OCI-LY3 (cell line): ENCODE measurements around the gene SLC7A7.

ENCODE experiments used
- H2AFZ ChIP-seq: fragments of 200-600, 300-600 bp; shearing (Covaris generic); 2 replicates; pipeline ENCODE4 v1.6.0; 2014; ENCODE audit warnings: antibody characterized with exemption, low read depth, low read length
- H3K27ac ChIP-seq: fragments of 200-600, 300-600 bp; sonication (generic); 2 replicates; pipeline ENCODE4 v1.5.1; 2014; ENCODE audit warnings: mild to moderate bottlenecking, low read length, moderate library complexity, mixed read lengths
- H3K27me3 ChIP-seq: fragments of 200-600, 300-600 bp; sonication (generic); 2 replicates; pipeline ENCODE4 v1.6.1; 2014; ENCODE audit warnings: low read depth, low read length, mixed read lengths
- H3K36me3 ChIP-seq: fragments of 200-600, 300-600 bp; sonication (generic); replicated peaks from 2 replicates; pipeline ENCODE3; 2014; ENCODE audit warnings: low read depth, low read length, mixed read lengths
- H3K4me1 ChIP-seq: fragments of 300-600, 200-600 bp; sonication (generic); 2 replicates; pipeline ENCODE4 v1.6.1; 2014; ENCODE audit warnings: low read length, mixed read lengths
- H3K4me2 ChIP-seq: fragments of 200-600, 300-600 bp; sonication (generic); 2 replicates; pipeline ENCODE4 v1.6.1; 2014; ENCODE audit warnings: low read length, mixed read lengths
- H3K4me3 ChIP-seq: fragments of 300-600, 200-600 bp; sonication (generic); 2 replicates; pipeline ENCODE4 v1.5.1; 2014; ENCODE audit warnings: antibody characterized with exemption, mild to moderate bottlenecking, low read length, moderate library complexity
- H3K79me2 ChIP-seq: fragments of 300-600, 200-600 bp; shearing (Covaris generic); 2 replicates; pipeline ENCODE4 v1.6.1; 2014; ENCODE audit warnings: mild to moderate bottlenecking, low read length, mixed read lengths
- H3K9ac ChIP-seq: fragments of 300-600, 200-600 bp; shearing (Covaris generic); 2 replicates; pipeline ENCODE4 v1.6.0; 2014; ENCODE audit warnings: mild to moderate bottlenecking, low read length, moderate library complexity
- H3K9me3 ChIP-seq: fragments of 200-600, 300-600 bp; shearing (Covaris generic); 2 replicates; pipeline ENCODE4 v1.6.1; 2014; ENCODE audit warnings: low read length, mixed read lengths; ENCODE audit not compliant: insufficient read depth
- H4K20me1 ChIP-seq: fragments of 200-600, 300-600 bp; sonication (generic); 2 replicates; pipeline ENCODE4 v1.6.1; 2016; ENCODE audit warnings: low read length, mixed read lengths; ENCODE audit not compliant: insufficient read depth
- EZH2phosphoT487 ChIP-seq: fragments of 200-600 bp; shearing (Covaris generic); IDR thresholded peaks from 2 replicates; pipeline ENCODE4 v1.6.1; 2018; ENCODE audit warnings: antibody characterized with exemption, mixed run types, low read depth
- TF ChIP-seq, protein P1 (sequence below): fragments of 200-600, 300-600 bp; sonication (generic); IDR thresholded peaks from 2 replicates; pipeline ENCODE4 v1.5.1; 2014; ENCODE audit warnings: antibody characterized with exemption, low read length, low read depth

SLC7A7 gene

DNA sequence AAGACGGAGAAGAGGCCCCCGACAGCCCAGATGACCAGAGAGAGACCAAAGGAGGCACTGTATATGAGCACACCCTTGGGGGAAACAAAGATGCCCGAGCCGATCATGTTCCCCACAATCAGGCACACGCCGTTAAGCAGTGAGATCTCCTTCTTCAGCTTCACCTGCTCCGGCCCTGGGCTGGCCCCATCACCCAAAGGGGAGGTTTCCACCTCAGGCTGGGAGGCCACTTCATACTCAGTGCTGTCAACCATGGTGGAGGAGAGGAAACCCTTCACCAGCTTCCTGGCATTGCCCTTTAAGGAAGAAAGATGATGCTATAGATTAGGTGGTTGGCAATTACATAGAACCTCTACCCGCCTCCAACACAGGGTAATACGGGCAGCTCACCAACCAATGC lies 2.1 kb downstream of the SLC7A7 start:
- TF ChIP-seq, protein P1, sequence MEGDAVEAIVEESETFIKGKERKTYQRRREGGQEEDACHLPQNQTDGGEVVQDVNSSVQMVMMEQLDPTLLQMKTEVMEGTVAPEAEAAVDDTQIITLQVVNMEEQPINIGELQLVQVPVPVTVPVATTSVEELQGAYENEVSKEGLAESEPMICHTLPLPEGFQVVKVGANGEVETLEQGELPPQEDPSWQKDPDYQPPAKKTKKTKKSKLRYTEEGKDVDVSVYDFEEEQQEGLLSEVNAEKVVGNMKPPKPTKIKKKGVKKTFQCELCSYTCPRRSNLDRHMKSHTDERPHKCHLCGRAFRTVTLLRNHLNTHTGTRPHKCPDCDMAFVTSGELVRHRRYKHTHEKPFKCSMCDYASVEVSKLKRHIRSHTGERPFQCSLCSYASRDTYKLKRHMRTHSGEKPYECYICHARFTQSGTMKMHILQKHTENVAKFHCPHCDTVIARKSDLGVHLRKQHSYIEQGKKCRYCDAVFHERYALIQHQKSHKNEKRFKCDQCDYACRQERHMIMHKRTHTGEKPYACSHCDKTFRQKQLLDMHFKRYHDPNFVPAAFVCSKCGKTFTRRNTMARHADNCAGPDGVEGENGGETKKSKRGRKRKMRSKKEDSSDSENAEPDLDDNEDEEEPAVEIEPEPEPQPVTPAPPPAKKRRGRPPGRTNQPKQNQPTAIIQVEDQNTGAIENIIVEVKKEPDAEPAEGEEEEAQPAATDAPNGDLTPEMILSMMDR, result no peak
- no peak for TF ChIP-seq EZH2phosphoT487
- Histone ChIP-seq H3K79me2 (no peaks in the 10 kb centered on the region), H3K9me3 (no peaks in the 10 kb centered on the region), H3K4me1 (peaks cover 43% of the 10 kb centered on the region), H4K20me1 (no peaks in the 10 kb centered on the region), H3K9ac (no peak overlapping the region), H3K36me3 (no peaks in the 10 kb centered on the region), H2AFZ (no peak overlapping the region), H3K4me2 (no peak overlapping the region), H3K27ac (no peak overlapping the region), H3K4me3 (no peak overlapping the region), H3K27me3 (no peaks in the 10 kb centered on the region)

DNA sequence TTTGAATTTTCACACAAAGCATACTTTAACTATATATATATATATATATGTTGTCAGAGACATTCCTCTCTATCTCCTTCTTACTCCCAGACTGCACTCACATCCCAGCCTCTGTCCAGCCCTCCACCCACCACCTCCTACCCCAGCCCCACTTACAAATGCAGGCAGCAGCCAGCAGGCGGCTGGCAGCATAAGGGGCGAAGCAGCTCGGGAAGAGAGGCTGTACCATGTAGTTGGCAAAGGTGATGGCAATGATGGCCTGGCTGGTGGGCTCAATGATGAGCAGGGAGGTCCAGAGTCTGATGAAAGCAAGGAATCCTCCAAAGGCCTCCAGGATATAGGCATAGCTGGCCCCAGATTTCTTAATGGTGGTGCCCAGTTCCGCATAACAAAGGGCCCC lies 2.5 kb downstream of the SLC7A7 start:
- H4K20me1 ChIP-seq, result no peaks in the 10 kb centered on the region
- H3K9me3 ChIP-seq, result no peaks in the 10 kb centered on the region
- H3K4me3 ChIP-seq, result no peak overlapping the region
- H3K4me2 ChIP-seq, result no peak overlapping the region
- H3K36me3 ChIP-seq, result no peaks in the 10 kb centered on the region
- TF ChIP-seq, protein P1, result no peak
- no peak for TF ChIP-seq EZH2phosphoT487
- no peak overlapping the region for H3K27ac ChIP-seq
- no peak overlapping the region for H2AFZ ChIP-seq
- no peak overlapping the region for H3K9ac ChIP-seq
- H3K79me2 ChIP-seq, result no peaks in the 10 kb centered on the region
- no peaks in the 10 kb centered on the region for H3K27me3 ChIP-seq
- peaks cover 40% of the 10 kb centered on the region for H3K4me1 ChIP-seq

- H3K4me3 ChIP-seq, result no peak overlapping the region
- H3K79me2 ChIP-seq, result no peaks in the 10 kb centered on the region
- H3K4me1 ChIP-seq, result peaks cover 40% of the 10 kb centered on the region
- TF ChIP-seq EZH2phosphoT487, result no peak
- TF ChIP-seq, protein P1, result no peak
- H3K4me2 ChIP-seq, result peak overlapping the region; percentile 50
- no peaks in the 10 kb centered on the region for H3K27me3 ChIP-seq
- H4K20me1 ChIP-seq, result no peaks in the 10 kb centered on the region
- H3K27ac ChIP-seq, result no peak overlapping the region
- no peaks in the 10 kb centered on the region for H3K36me3 ChIP-seq
- H3K9me3 ChIP-seq, result no peaks in the 10 kb centered on the region
- H3K9ac ChIP-seq, result no peak overlapping the region
- H2AFZ ChIP-seq, result no peak overlapping the region
These were observed 3.5 kb downstream of the SLC7A7 start for GRCh38 chr14:22811722-22812121.

GRCh38 chr14:22808388-22809209 lies 6.6 kb downstream of the SLC7A7 start:
- Histone ChIP-seq H3K27me3 (no peaks in the 10 kb centered on the region), H3K27ac (no peak overlapping the region), H4K20me1 (no peaks in the 10 kb centered on the region), H3K9me3 (no peaks in the 10 kb centered on the region), H3K4me3 (no peak overlapping the region), H3K79me2 (no peaks in the 10 kb centered on the region), H3K4me2 (no peak overlapping the region), H3K4me1 (peaks cover 35% of the 10 kb centered on the region), H2AFZ (no peak overlapping the region), H3K36me3 (no peaks in the 10 kb centered on the region), H3K9ac (no peak overlapping the region)
- TF ChIP-seq, protein P1, result no peak
- TF ChIP-seq EZH2phosphoT487, result no peak
